ENCODE results near the gene HOXB7.

HOXB7 gene

DNA sequence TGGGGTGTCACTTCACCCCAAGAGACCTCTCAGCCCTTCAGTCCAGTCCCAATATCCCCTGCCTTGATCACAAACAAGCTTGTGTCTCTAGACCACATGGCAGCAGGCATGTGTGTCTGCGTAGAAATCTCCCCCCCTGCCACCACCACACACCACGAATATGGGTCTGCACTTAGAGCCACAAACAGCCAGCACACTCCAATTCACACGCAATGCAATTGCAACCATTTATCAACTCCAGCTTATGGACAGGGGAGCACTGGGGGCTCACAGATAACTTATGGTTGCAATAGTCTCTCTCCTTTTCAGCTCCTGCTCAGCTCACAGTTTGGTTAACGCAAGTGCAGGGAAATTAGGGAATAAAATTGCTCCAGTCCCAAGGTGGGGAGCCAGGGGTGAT, 12.8 kb upstream of the HOXB7 start:
- no peak for DNase-seq (ENCODE audit: low spot score)

DNA sequence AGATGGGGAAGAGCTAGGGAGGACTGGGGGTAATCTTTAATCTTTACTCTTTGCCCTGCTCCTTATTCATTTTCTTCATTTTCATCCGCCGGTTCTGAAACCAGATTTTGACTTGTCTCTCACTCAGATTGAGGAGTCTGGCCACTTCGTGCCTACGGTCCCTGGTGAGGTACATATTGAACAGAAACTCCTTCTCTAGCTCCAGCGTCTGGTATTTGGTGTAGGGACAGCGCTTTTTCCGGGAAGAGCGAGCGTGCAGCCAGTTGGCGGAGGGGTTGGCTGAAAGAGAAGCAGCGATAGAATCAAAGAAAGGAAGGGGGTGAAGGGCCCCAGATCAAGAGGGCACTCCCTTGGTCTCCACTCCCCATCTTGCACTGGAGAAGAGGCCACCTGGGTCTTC, 12.0 kb upstream of the HOXB7 start:
- no peak for DNase-seq (ENCODE audit: low spot score)

DNA sequence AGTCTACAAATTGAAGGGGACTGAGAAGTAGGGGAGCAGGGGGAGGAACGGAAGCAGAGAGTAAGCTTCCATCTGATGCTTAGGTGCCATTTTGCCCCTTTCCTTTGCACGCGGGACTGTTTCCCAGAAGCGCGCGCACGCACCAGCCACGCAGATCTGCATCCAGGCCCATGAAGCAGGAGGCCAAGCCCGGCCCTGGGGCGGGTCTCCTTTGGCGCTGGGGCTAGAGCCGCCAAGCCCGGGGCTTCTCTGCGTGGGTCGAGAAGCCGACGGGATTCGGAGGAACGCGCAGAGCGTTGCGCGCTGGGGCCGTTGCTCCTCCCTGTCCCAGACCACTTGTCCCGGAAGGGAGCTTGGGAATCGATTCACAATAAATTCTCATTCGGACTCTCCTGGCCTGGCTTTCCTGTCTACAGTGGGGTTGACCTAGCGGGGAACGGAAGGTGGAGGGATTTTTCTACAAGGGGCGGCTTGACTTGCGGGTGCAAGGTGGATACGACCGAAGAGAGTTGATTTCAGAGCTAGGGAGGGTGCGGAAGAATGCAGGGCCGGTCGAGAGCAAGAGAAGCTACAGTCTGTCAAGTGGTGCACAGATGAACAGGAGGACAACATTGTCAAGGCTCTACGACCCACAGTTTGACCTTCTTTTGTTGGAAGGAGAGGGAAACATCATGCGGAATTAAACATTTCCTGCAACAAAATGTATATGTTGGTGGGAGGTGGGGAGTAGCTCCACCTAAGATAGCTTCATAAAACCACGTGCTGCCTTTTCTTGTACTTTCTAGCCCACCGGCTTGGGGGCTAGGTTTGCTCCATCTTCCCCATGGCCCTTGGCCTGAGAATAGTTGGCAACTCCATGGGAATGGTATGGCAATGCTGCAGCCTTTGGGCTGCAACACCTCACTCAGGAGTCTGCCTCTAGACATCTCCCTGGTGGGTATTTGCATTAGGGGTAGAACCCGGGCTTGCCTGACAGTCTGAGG, 10.9 kb upstream of the HOXB7 start:
- no peak for DNase-seq (ENCODE audit: low spot score)

DNA sequence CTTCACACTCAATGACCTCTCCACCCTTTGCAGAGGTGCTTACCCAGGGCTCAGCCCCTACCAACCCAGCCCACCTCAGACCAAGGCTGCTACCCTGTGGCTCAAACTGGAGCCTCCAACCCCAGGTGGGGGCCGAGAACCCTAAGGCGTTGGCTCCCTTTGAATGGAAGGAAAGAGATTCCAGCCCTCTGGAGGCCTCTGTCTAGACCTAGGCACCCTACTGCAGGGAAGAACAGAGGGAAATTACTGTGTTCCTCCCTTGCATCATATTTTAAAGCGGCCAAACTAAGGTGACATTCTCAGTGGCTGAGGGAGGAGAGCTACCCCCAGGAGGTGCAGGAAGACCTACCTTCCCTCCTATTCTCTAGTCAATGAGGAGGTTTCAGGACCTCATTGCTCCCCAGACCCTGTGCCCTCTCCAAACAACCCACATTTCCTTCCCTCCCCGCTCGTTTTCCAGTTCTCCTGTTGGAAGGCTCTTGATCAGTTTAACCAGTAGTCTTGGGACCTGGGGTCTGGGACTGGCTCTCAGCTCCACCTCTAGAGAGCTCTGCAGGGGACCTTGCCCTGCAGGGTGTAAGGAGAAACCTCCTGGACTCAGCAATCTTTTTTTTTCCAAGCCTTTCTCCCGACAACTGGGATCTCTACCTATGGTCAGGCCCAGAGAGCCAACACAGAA, 9.8 kb upstream of the HOXB7 start:
- no peak for DNase-seq (ENCODE audit: low spot score)

DNA sequence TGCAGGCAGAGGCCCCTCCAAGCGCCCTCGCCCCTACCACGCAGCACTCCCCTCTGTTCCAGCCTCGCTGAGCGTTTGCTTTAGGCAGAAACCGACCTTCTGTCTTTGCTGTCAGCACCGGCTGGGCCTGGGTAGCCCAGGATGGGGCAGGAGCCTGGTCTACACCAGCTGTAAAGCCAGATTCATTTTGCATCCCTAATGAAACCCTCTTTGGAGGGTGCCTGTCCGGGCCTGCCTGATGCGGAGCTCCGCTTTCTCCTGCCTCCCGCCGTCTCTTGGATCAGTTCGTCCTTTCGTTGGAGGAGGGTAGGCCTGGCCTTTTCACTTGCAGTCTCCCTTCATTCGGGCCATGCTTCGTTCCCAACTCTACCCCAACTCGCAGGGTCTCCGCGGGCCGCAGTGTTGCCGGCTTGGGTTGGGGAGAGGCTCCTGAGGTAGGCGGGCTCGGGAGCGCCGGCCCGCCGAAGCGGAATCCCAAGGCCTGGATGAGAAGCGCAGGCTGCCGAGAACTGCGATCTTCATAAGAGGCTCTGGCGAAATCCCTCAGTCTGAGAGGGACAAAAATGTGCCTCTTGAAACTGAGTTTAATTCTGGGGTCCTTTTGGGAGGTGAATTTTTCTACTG, 9.1 kb upstream of the HOXB7 start:
- DNase-seq (ENCODE audit: low spot score) = no peak

DNA sequence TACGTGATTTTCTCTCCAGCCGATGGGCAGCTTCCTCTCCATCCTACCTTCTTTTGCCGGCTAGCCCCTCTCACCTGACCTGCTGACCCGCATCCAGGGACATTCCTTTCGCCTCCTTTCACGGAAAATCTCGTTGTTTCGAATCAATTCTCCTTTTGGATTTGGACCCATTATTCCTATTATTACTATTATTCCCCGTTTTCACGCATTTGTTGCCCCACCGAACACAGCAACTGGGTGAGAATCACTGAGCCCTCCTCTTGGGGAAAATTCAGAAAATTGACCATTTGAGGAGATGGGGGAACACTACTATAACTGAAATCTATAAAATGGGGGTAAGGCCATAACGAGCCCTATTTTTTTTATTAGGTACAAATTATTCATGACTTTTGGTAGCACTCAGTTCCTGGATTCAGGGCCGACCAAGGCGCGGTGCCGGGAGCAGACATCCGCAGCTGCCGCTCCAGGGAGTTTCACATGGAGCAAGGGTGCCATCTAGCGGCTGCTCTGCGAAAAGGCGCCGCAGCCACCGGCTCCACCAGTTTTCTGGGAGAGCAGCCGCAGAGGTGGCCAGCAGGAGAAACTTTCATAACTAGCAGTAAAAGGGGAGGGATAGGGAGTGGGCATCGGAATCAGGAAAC, 7.6 kb upstream of the HOXB7 start:
- DNase-seq (ENCODE audit: low spot score) = peak; percentile 93

DNA sequence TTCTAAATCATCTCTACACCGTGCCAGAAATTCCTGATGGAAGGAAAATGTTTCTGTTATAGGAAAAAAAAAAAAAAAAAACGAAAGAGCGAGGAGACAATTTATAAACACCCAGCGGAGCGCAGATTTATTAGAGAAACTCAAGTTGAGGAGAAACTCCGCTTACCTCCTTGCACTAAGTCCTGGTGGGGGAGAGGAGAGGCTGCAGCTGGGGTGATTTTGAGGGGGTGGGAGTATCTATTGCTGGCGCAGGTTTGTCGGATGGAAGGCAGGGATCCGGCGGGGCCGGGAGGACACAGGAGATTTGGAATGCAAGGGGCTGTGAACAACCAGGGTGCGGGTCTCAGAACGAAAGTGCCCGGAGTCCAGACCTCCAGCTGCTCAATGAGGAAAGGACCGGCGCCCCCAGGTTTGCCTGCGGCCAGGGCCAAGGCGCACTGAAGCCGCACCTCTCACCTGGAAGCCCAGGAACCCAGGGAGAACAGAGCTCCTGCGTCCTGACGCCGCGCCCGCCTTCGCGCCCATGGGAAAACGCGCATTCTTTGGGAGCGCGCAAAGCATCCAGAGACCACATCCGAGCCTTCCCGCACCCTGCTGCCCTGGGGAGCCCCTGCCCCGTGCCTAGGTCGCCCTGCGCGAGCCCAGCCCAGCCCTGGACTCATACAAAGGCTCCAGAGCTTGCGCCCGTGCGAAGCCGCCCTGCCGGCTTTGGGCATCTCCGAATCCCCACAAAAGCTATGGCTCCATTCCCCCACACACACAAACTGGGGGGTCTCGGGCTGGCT, 6.8 kb upstream of the HOXB7 start:
- DNase-seq (ENCODE audit: low spot score) = no peak

DNA sequence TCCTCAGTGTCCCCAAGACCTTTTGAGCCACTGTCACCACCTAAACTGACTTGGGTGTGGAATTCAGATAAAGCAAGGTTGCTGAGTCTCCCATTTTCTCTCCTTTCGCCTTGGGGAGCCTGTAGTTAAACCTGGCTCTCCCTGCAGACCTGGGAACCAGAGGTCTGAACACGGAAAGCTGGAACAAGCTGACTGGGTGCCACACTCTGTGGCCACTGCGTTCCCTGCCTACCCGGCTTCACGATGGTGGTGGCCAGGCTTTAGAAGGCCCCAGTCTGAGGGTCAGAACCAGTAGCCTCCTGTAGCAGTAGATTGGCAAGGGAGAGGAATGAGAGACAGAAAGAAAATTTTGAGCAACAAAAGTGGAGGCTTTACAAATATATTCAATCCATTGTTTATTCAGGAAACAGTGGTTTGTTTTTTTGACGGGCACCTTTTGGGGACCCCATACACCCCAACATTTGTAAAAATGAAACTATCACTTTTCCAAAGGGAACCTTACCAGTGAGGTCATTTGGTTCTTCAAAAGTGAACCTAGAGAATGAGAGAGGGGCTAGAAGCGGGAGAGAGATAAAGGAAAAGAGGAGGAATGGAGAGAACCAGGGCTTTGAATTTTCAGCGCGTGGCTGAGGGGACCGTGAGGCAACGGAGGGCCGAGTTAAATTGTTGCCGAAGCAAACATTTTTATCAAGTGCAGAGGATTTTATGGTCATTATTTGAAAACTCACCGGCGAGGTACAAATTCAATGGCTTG, 6.1 kb upstream of the HOXB7 start:
- DNase-seq (ENCODE audit: low spot score) = no peak

DNA sequence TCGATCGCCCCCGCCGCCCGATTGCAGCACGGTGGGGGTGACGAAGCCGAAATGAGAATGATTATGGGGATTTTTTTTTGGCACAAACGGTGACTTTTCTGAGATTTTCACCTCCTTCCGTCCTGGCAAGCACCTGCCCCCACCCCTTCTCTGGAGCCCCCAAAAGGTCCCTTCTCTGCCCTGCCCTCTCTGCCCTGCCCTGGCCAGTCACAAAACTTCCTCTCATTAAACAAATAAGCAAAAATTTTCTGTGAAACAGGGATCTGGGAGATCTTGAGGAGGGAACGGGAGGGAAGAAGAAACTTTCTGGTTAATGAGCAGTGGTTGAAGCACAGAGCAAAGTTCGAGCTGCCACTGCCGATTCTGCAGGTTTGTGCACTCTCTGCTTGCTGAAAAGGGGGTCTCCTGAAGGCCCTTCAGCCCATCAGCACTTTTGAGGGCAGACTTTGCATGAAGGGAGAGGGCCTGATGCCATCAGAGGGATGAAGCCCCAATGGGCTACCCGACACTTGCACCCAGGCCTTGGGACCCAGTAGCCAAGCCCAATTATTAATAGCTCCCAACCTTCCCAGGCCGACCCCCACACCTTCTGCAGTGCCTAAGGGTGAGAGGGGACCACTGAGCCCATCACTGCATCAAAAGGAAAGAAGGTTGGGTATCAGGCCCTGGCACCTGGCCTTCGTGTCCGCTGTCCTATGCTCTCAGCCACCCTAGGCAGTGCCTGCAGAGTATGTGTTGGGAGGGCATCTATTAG, 5.3 kb upstream of the HOXB7 start:
- DNase-seq (ENCODE audit: low spot score) = no peak

DNA sequence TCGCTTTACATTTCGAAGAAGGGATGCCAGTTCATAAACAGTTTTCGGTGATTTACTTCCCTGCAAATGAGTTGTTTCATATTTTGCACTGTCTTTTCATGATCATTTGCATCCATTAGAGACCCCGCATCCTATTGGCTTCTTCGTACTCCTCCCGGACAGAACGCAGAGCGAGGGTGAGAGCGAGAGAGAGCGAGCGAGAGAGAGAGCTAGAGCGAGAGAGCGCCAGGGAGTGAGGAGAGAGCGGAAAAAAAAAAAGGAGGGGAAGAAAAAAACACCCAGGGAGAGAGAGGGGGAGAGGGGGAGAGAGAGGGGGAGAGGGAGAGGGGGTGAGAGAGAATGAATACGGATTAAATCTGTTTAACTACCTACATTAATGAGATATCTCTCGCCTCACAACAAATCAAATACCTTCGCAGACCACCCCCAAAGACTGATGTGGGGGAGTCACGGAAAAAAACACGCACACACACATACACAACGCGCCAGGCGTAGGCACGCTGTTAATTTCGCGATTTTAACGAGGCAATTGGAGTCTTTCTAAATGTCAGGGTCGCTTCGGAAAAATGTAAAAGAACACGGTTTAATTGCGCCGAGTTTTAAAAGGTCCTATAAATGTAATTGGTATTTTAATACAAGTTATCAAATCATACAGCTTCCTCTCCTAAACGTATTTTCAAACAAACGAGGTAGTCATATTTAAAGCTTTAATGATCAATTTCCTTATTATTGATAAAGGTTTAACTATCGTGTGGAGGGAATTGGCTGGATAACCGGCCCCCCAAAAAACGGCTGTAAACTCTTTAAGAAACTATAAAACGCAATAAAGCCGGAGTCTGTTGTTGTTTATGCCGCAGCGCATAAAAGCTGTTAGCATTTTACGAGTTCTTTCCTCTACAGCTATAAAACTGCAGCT, 4.5 kb upstream of the HOXB7 start, which contains the start of gene HOXB8:
TSS of gene HOXB8 (minus strand) at position 246 of the 916 bp plus-strand sequence. CDS start 588 bp downstream, outside the sequence.
- DNase-seq (ENCODE audit: low spot score) = peak; percentile 58

DNA sequence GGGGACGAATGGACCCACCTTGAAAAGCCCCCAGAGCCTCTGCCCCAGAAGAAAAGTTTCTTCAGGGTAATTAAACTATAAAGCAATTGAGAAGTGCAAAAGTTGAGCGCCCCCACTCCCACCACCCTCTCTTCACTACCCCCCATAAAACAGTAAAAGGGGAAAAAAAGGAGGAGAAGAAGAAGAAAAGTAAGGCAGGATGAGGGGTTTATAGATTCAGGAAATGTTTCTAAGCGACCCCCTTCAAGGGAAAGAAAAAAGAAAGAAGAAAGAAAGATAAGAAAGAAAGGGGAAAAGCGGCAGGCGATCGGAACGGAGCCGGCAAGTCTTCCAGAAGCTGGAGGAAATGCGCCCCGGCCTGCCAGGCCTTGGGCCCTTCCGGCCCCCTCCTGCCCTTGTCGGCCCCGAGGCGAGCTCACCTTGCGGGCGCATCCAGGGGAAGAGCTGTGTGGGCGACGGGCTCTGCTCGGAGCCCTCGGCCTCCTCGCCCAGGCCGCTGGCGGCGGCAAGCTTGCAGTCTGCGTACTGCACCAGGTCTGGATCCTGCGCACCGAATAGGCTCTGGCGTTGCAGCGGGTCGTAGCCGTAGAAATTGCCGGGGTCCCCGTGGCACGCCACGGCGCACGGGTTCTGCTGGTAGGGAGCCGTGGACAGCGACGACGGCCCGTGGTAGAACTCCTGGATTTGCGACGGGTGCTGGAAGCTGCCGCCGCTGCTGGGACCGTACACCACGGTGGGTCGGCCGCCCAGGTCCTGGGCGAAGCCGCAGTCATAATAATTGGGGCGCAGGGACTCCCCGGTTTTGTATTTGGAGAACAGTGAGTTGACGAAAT, 3.3 kb upstream of the HOXB7 start:
- no peak for DNase-seq (ENCODE audit: low spot score)

DNA sequence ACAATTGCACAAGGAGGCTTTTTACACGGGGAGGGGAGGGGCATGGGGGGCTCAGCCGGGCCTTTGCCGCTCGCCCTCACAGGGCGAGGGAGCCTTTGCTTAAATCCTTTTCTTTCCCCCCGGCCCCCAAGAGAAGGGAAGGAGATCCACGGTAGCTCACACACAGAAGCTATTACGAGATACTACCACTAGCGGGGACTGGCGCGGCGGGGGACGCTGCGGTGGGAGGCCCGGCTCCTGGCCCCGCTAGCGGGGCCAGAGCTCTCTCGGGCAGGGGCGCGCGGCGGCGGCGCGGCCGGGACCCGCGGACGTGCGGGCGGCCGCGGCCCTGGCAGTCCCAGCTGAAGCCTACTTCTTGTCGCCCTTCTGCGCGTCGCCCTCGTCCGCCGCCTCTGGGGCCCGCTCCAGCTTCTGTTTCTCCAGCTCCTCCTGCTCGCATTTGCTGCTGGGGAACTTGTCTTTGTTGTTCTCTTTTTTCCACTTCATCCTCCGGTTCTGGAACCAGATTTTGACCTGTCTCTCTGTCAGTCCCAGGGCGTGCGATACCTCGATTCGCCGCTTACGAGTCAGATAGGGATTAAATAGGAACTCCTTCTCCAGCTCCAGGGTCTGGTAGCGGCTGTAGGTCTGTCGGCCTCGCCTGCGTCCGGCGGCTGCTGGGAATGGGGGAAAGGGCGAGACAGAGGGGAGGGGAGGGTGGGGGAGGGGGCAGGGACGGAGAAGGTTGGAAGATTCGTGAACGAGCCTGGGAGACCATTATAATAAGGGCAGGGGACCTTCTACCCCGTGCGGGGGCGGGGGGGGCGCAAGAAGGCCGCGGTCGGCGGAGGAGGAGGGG, 2.3 kb upstream of the HOXB7 start:
- no peak for DNase-seq (ENCODE audit: low spot score)

DNA sequence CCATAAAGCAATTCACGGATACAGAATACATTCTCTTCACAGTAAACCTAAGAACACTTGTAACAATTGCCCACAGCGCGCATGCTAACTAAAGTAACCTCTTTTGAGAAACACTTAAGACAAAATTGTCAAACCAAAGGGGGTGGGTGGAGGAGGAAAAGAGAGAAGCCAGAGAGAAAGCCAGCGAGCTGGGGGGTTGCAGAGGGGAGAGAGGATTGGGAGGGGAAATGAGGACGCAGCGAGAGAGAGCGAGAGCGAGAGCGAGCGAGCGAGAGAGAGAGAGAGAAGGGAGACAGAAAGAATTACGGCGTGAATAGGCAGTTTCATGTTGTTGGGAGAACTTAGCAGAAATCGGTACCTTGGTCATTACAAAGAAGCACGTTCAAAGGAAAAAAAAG, 1.6 kb upstream of the HOXB7 start:
- no peak for DNase-seq (ENCODE audit: low spot score)

DNA sequence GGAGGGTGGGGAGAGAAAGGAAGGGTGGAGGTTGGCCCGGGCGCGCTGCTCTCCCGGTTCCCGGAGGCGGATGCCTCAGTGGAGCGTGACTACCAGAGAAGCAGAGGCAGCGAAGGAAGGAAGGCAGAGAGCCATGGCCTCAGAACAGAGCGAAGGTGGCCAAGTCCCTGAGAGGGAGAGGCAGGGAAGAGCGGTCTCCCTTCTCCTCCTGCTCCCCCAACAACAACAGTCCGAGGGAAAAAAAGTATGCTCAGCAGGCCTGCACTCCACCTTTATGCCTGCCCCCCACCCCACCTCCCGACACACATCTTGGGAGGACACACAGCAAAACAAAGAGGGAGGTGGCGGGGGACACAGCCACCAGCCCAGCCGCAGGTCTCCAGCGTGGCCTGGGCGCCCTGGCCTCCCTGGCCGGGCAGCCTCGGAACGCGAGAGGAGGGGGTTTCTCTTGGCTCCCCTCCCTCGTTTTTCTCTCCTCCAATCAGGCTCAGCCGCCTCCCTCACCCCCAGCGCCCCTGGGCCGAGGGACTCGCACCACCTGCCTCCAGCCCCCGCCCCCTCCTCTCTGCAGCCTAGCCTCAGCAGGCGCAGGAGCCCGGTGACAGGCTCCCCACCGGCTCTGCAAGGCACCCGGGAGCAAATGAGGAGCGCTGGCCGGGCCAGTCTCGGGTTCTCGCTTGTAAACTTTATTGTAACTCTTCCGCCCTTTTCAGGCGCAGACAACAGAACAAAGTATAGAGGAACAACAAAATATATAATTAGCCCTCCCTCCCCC, 1.1 kb upstream of the HOXB7 start:
- no peak for DNase-seq (ENCODE audit: low spot score)

DNA sequence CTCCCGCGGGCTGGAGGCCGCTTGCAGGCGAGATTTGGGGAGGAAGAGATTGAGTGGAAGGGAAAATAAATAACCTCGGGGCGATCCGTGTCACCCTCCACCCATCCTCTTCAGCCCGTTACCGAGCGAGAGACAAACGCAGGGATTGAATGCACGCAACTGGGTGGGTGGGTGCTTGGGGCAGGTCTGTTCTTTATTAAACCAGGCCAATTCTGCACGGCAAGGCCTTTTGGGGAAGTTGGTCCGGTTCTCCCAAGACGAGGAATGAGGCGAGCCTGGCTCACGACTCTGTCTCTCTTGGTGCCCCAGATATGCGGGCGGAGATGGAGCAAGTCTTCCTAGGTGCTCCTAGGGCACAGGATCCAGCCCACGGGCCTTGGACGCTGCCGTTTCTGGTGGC, 396 bp upstream of the HOXB7 start:
- DNase-seq (ENCODE audit: low spot score) = no peak

DNA sequence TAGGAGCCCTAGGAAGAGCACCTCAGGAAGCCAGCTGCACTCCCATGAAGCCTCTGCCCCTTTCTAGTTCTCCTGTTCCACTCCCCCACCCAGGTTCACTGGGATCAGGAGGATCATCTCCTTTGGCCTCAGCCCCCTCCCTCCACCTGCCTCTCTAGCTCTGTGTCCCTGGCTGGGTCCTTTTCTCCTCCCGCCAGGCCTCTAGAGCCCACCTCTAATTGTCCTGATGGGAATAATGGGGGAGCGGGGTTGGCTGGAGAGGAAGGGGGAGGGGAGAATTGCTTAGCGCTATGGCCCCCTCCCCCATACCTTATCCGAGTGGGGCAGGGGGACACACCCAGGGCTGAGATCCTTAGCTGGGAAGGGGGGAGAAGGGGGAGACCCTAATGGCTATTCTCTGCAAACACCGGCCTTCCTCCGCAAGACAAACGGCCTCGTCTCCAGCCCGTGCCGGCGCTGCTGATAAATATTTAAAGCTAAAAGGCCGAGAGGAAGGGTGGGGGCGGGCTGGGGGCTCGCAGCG, 997 bp downstream of the HOXB7 start:
- no peak for DNase-seq (ENCODE audit: low spot score)

Measured in LoVo (cell line).